T1000 (cell line): Measurements from ENCODE around the gene ZNF431.
"Not testable (repeated sequence)": the region's sequence is repeated elsewhere in the genome, so short reads cannot be mapped to it uniquely, and the experiment has no call there.

Experiments
- DNase-seq: peaks from one replicate; lab custom pipeline; 2025; ENCODE audit warnings: mixed read lengths; lab: John Stamatoyannopoulos, UW

ZNF431 gene

GRCh38 chr19:21141787-21142464, at the start of gene ZNF431:
Gene ZNF431, plus strand, starts transcription at chr19:21142040. Its CDS starts 144 bp downstream, at chr19:21142184.
- peak; percentile 72 for DNase-seq

GRCh38 chr19:21092109-21092508, 49.7 kb upstream of the ZNF431 start:
- DNase-seq = no peak

- DNase-seq = no peak
These were observed 47.4 kb upstream of the ZNF431 start for GRCh38 chr19:21094347-21095025.

- no peak for DNase-seq
These were observed 43.5 kb upstream of the ZNF431 start for GRCh38 chr19:21098291-21098690.

- DNase-seq = no peak
These were observed 40.2 kb upstream of the ZNF431 start for GRCh38 chr19:21101521-21102242.

GRCh38 chr19:21109116-21109515, 32.7 kb upstream of the ZNF431 start:
- DNase-seq = no peak

GRCh38 chr19:21110183-21110582, 31.7 kb upstream of the ZNF431 start:
- DNase-seq = no peak

- DNase-seq = no peak
These were observed 26.4 kb upstream of the ZNF431 start for GRCh38 chr19:21115430-21115829.

- DNase-seq = no peak
These were observed 24.6 kb upstream of the ZNF431 start for GRCh38 chr19:21117041-21117907.

- no peak for DNase-seq
These were observed 15.8 kb upstream of the ZNF431 start for GRCh38 chr19:21126078-21126477.

- no peak for DNase-seq
These were observed 14.8 kb upstream of the ZNF431 start for GRCh38 chr19:21127001-21127400.

GRCh38 chr19:21127898-21128297, 13.9 kb upstream of the ZNF431 start:
- no peak for DNase-seq

- DNase-seq = no peak
These were observed 12.7 kb upstream of the ZNF431 start for GRCh38 chr19:21128901-21129698.

GRCh38 chr19:21130097-21130775, 11.6 kb upstream of the ZNF431 start:
- DNase-seq = no peak

- no peak for DNase-seq
These were observed 8.2 kb upstream of the ZNF431 start for GRCh38 chr19:21133633-21134032.

GRCh38 chr19:21134934-21135366, 6.9 kb upstream of the ZNF431 start:
- no peak for DNase-seq

- DNase-seq = no peak
These were observed 6.4 kb upstream of the ZNF431 start for GRCh38 chr19:21135433-21135832.

GRCh38 chr19:21138130-21138529, 3.7 kb upstream of the ZNF431 start:
- DNase-seq = no peak

- not testable (repeated sequence) for DNase-seq
These were observed 834 bp upstream of the ZNF431 start for GRCh38 chr19:21141006-21141405.

GRCh38 chr19:21143428-21143827, 1.6 kb downstream of the ZNF431 start:
- no peak for DNase-seq

GRCh38 chr19:21143854-21144253, 2.0 kb downstream of the ZNF431 start:
- DNase-seq = no peak
